GM12892 (cell line): ENCODE results near the gene ANKRD55.

Source experiments
- DNase-seq: peaks from one replicate; pipeline ENCODE4 v3.0.0; 2011; ENCODE audit not compliant: insufficient read length
- FAIRE-seq: peaks from 2 replicates; lab custom pipeline; 2011; peaks lifted over from hg19 to GRCh38; lab: Jason Lieb, UNC
- POLR2A ChIP-seq: IDR thresholded peaks from 2 replicates; pipeline ENCODE4 v1.6.1; 2011; ENCODE audit warnings: low read depth, low read length, control low read depth
- POLR2AphosphoS5 ChIP-seq: IDR thresholded peaks from 2 replicates; pipeline ENCODE4 v1.6.1; 2011; ENCODE audit warnings: low read depth, low read length, control low read depth
- TAF1 ChIP-seq: IDR thresholded peaks from 2 replicates; pipeline ENCODE4 v1.6.1; 2011; ENCODE audit warnings: low read depth, mild to moderate bottlenecking, control low read depth, low read length, borderline replicate concordance

The ANKRD55 gene

DNA sequence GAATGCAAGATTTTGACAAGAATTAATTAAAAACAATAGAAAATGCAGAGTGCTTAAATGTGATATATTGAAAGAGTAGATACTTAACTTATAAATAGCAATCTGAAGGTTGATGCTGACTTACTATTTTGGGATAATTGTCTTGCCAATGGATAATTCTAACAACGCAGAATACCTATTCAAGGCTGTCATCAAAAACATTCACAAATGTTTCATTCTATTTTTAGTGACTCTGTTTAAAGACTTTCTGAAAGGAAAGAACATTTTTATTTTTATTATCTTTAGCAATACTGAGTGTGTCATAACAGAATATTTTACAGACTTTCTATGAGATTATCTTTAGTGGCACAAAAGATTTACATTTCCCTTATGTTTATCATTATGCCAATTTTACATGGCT lies 38.1 kb downstream of the ANKRD55 start:
- no peak for DNase-seq
- TF ChIP-seq POLR2AphosphoS5 (no peak), POLR2A (no peak), TAF1 (no peak)
- no peak for FAIRE-seq

GRCh38 chr5:56192246-56192645 lies 40.9 kb downstream of the ANKRD55 start:
- FAIRE-seq (no peak), DNase-seq (no peak)
- TF ChIP-seq TAF1 (no peak), POLR2A (no peak), POLR2AphosphoS5 (no peak)

DNA sequence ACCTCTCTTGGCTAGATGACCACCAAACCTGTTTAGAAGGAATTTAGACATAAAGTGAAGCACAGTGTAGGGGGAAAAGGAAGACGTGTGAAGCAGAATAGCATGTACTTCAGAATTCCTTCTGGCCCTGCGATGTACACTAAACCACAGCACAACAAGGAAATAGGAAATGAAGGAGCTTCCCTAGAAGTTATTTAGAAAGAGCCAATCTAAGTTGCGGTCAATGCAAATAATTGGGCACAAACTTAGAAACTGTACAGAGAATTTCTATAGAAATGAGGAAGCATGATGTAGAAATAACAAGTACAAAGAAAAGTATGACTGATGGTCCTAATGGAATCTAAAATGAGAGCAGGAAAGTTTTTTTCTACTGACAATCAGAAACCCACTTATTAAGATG lies 41.5 kb downstream of the ANKRD55 start:
- TF ChIP-seq TAF1 (no peak), POLR2A (no peak), POLR2AphosphoS5 (no peak)
- DNase-seq (no peak), FAIRE-seq (no peak)

DNA sequence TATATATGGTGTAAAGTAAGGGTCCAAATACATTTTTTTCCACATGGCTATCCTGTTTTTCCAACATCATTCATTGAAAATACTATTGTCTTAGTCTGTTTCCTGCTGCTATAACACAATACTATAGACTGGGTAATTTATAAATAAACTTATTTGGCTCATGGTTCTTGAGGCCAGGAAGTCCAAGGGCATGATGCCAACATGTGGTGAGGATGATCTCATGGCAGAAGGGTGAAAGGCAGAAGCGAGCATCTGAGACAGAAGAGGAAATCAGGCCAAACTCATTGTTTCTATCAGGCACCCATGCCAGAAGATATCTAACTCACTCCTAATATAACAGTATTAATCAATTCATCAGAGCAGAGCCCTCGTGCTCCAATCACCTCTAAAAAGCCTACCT lies 42.6 kb downstream of the ANKRD55 start:
- FAIRE-seq: no peak
- TF ChIP-seq TAF1: no peak
- no peak for DNase-seq

- FAIRE-seq (no peak), DNase-seq (no peak)
These were observed 47.3 kb downstream of the ANKRD55 start for GRCh38 chr5:56185768-56186311.

GRCh38 chr5:56183506-56183905 lies 49.6 kb downstream of the ANKRD55 start:
- TF ChIP-seq POLR2AphosphoS5: no peak
- TF ChIP-seq POLR2A: no peak
- no peak for TF ChIP-seq TAF1
- no peak for DNase-seq
- FAIRE-seq: no peak

More at GRCh38 chr5:56185768-56186311, 47.3 kb downstream of the ANKRD55 start:
- TF ChIP-seq POLR2AphosphoS5 (no peak), POLR2A (no peak), TAF1 (no peak)

DNA sequence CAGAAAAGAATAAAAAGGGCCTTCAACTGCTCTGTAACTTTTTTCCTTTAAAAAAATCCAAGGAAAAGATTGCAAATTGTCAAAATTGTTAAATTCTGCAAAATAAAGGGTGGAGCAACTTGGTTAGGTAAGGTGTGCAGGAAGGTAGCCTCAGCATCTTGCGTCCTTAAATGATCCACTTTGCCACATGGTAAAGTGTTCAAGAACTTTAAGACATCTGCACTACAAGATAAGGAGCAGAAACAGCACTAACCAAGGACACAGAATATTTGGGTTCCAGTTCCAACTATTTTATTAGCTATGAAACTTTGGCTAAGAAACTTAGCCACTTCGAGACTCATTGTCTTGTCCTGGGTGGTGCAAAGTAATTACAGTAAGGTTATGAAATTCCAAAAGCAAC lies 53.7 kb downstream of the ANKRD55 start:
- DNase-seq: no peak
- TF ChIP-seq POLR2AphosphoS5 (no peak), TAF1 (no peak), POLR2A (no peak)
- no peak for FAIRE-seq

DNA sequence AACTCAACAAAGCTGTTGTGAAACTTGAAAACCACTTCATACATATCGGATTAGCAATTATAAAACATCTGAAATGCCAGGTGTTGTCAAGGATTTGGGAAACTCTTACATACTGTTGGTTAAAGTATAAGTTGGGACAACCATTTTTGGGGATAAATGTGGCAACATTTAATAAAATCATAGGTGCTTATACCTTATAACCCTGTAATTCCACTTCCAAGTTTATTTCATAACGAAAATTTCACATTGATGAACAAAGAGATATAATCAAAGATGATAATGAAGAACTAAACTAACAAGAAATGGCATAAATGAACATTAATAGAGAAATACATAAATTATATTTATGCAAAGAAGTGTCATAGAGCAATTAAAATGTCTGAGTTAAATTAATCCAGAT lies 54.3 kb downstream of the ANKRD55 start:
- FAIRE-seq (no peak), DNase-seq (no peak)
- no peak for TF ChIP-seq TAF1
- no peak for TF ChIP-seq POLR2AphosphoS5
- no peak for TF ChIP-seq POLR2A

- FAIRE-seq (no peak), DNase-seq (no peak)
- TF ChIP-seq POLR2A (no peak), POLR2AphosphoS5 (no peak), TAF1 (no peak)
These were observed 56.1 kb downstream of the ANKRD55 start for GRCh38 chr5:56176871-56177533.

GRCh38 chr5:56176155-56176798 lies 56.9 kb downstream of the ANKRD55 start:
- no peak for TF ChIP-seq POLR2AphosphoS5
- TF ChIP-seq POLR2A: no peak
- TF ChIP-seq TAF1: no peak
- FAIRE-seq: no peak
- no peak for DNase-seq

- DNase-seq (no peak), FAIRE-seq (no peak)
These were observed 57.6 kb downstream of the ANKRD55 start for GRCh38 chr5:56175488-56175887.

DNA sequence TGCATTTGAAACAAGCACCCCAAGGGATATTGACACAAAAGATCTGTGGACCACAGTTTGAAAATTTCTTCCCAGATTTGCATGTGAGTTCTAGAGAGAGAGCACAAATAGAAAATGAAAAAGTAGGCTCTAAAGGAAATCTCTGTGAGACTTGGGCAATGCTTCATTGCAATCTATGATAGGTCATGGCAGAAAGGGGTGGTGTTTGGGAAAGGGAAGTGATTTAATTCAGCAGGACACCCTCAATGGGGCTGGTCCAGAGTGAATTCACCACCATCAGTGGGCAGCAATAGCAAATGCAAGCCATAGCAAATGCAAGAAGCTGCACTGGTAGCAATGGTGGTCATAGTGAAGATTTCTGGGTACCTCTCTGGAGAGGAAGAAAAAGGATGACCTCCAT lies 58.1 kb downstream of the ANKRD55 start:
- FAIRE-seq (no peak), DNase-seq (no peak)
- no peak for TF ChIP-seq POLR2A
- TF ChIP-seq TAF1: no peak
- no peak for TF ChIP-seq POLR2AphosphoS5

More at GRCh38 chr5:56175488-56175887, 57.6 kb downstream of the ANKRD55 start:
- no peak for TF ChIP-seq POLR2AphosphoS5
- no peak for TF ChIP-seq POLR2A
- no peak for TF ChIP-seq TAF1

DNA sequence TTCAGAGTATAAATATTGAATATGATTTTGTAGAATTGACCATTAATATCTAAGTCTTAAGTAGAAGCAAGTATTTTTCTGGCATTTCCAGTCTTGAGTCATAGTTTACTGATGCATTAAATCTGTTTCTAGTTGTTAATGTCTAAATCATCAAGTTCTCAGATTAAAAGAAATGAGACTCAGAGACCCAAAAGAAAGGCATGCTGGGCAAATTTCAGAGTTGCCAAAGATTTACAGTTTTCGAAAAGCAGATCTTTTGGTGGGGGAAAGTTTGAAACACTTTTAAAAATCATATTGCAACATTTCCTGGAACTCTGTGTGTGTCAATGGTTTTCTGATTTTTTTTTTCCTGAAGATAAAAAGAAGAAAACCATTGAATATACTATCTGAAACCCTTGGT lies 60.9 kb downstream of the ANKRD55 start:
- no peak for FAIRE-seq
- TF ChIP-seq POLR2A: no peak
- TF ChIP-seq POLR2AphosphoS5: no peak
- TF ChIP-seq TAF1: no peak
- DNase-seq: no peak
